H1 (cell line): ENCODE data around the gene RGMB. TPM values are rescaled to one million over a fixed set of nuclear protein-coding genes. Genes with fewer than 3 reads are reported as not detected.

Experiments used
- BRCA1 ChIP-seq: IDR thresholded peaks from 2 replicates; pipeline ENCODE4 v1.6.1; 2012; ENCODE audit warnings: low read depth, low read length, improper control_type of control experiment
- CBX5 ChIP-seq: fragments of 300-800, 300-1000 bp; sonication (generic); IDR thresholded peaks from 2 replicates; pipeline ENCODE4 v1.7.1; 2016; ENCODE audit warnings: antibody characterized with exemption, low read length, low read depth
- CBX8 ChIP-seq: fragments of 300-800, 300-1000 bp; sonication (generic); IDR thresholded peaks from 2 replicates; pipeline ENCODE4 v1.7.1; 2016; ENCODE audit warnings: low read depth, low read length, borderline replicate concordance
- CHD2 ChIP-seq: IDR thresholded peaks from 2 replicates; pipeline ENCODE4 v1.6.1; 2012; ENCODE audit warnings: low read length, improper control_type of control experiment
- KDM5A ChIP-seq: fragments of 200-600 bp; IDR thresholded peaks from 2 replicates; pipeline ENCODE4 v1.7.1; 2012; ENCODE audit warnings: mild to moderate bottlenecking, low read length, inconsistent platforms, mixed read lengths
- RBBP5 ChIP-seq: IDR thresholded peaks from 2 replicates; pipeline ENCODE4 v1.7.1; 2012; ENCODE audit warnings: low read depth, mild to moderate bottlenecking, inconsistent platforms, low read length, moderate library complexity, borderline replicate concordance
- RFX5 ChIP-seq: IDR thresholded peaks from 2 replicates; pipeline ENCODE4 v1.6.1; 2011; ENCODE audit warnings: low read depth, low read length, improper control_type of control experiment, borderline replicate concordance
- SIRT6 ChIP-seq: IDR thresholded peaks from one replicate; pipeline ENCODE4 v1.7.1; 2012; ENCODE audit warnings: low read length, inconsistent platforms
- SP4 ChIP-seq: IDR thresholded peaks from 2 replicates; pipeline ENCODE4 v1.6.1; 2012; ENCODE audit warnings: low read length, inconsistent platforms
- polyA plus RNA-seq, 7 experiments: library from polyadenylated mRNA; depleted of rRNA in 3 of 7; stranded (reverse) in 5 of 7; unstranded in 2 of 7; fragments of >200 nt in 5 of 7; fragments of 200-250 nt in 2 of 7; gene quantifications; 1 replicate in 5 of 7; 2 replicates in 1 of 7; 4 replicates in 1 of 7; pipeline versions ENCODE4 v1.2.1 to v1.2.3, GENCODE V29; 2011 to 2013; ENCODE audit warnings: missing spikeins in 2 of 7, mixed read lengths in 2 of 7
- total RNA-seq: library from RNA; stranded (reverse); fragmentation: NEBNext Ultra II Directional; extraction: Animal tissue kit (Norgen Biotek cat#: 25700); gene quantifications from 2 replicates; pipeline ENCODE4 v1.2.1, GENCODE V29; 2021
- TF ChIP-seq, protein P1 (sequence below): fragments of 300-600 bp; sonication (generic); IDR thresholded peaks from 2 replicates; pipeline ENCODE4 v1.7.1; 2012; ENCODE audit warnings: low read length, moderate library complexity, mild to moderate bottlenecking, inconsistent platforms; ENCODE audit not compliant: insufficient replicate concordance

Gene RGMB
- total and polyA plus RNA-seq, 2 of the 8 experiments (the other 6 are each of a cell fraction or from before 2014, with no cell fraction given): 11.7 to 27.0 TPM

DNA sequence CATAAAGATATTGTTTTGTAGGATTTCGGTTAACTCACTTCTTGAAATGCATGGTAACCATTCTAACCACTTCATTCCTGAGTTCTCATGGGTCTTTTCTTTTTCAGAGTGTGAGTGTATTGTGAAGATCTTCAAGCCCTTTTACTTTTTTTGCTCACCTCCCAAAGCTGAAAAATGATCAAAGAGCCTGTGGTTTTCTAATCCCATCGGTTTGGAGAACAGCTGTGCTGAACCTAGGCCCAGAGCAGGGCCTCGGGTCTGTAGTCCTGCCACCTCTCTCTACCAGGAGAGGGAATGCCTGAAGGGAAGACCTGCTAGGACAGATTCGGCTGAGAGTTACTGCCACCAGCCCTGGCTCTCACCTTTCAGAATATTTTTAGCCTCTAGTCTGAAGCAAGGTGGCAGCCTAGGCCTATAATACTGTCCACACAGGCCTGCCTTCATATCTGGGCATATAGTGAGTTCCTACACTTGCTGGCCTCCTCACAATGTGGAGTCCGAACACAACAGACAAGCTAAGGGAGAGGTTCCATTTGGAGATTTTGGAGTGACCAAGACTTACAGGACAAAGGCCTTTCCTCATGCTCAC, 13.8 kb downstream of the RGMB start (continued):
- TF ChIP-seq, protein P1, sequence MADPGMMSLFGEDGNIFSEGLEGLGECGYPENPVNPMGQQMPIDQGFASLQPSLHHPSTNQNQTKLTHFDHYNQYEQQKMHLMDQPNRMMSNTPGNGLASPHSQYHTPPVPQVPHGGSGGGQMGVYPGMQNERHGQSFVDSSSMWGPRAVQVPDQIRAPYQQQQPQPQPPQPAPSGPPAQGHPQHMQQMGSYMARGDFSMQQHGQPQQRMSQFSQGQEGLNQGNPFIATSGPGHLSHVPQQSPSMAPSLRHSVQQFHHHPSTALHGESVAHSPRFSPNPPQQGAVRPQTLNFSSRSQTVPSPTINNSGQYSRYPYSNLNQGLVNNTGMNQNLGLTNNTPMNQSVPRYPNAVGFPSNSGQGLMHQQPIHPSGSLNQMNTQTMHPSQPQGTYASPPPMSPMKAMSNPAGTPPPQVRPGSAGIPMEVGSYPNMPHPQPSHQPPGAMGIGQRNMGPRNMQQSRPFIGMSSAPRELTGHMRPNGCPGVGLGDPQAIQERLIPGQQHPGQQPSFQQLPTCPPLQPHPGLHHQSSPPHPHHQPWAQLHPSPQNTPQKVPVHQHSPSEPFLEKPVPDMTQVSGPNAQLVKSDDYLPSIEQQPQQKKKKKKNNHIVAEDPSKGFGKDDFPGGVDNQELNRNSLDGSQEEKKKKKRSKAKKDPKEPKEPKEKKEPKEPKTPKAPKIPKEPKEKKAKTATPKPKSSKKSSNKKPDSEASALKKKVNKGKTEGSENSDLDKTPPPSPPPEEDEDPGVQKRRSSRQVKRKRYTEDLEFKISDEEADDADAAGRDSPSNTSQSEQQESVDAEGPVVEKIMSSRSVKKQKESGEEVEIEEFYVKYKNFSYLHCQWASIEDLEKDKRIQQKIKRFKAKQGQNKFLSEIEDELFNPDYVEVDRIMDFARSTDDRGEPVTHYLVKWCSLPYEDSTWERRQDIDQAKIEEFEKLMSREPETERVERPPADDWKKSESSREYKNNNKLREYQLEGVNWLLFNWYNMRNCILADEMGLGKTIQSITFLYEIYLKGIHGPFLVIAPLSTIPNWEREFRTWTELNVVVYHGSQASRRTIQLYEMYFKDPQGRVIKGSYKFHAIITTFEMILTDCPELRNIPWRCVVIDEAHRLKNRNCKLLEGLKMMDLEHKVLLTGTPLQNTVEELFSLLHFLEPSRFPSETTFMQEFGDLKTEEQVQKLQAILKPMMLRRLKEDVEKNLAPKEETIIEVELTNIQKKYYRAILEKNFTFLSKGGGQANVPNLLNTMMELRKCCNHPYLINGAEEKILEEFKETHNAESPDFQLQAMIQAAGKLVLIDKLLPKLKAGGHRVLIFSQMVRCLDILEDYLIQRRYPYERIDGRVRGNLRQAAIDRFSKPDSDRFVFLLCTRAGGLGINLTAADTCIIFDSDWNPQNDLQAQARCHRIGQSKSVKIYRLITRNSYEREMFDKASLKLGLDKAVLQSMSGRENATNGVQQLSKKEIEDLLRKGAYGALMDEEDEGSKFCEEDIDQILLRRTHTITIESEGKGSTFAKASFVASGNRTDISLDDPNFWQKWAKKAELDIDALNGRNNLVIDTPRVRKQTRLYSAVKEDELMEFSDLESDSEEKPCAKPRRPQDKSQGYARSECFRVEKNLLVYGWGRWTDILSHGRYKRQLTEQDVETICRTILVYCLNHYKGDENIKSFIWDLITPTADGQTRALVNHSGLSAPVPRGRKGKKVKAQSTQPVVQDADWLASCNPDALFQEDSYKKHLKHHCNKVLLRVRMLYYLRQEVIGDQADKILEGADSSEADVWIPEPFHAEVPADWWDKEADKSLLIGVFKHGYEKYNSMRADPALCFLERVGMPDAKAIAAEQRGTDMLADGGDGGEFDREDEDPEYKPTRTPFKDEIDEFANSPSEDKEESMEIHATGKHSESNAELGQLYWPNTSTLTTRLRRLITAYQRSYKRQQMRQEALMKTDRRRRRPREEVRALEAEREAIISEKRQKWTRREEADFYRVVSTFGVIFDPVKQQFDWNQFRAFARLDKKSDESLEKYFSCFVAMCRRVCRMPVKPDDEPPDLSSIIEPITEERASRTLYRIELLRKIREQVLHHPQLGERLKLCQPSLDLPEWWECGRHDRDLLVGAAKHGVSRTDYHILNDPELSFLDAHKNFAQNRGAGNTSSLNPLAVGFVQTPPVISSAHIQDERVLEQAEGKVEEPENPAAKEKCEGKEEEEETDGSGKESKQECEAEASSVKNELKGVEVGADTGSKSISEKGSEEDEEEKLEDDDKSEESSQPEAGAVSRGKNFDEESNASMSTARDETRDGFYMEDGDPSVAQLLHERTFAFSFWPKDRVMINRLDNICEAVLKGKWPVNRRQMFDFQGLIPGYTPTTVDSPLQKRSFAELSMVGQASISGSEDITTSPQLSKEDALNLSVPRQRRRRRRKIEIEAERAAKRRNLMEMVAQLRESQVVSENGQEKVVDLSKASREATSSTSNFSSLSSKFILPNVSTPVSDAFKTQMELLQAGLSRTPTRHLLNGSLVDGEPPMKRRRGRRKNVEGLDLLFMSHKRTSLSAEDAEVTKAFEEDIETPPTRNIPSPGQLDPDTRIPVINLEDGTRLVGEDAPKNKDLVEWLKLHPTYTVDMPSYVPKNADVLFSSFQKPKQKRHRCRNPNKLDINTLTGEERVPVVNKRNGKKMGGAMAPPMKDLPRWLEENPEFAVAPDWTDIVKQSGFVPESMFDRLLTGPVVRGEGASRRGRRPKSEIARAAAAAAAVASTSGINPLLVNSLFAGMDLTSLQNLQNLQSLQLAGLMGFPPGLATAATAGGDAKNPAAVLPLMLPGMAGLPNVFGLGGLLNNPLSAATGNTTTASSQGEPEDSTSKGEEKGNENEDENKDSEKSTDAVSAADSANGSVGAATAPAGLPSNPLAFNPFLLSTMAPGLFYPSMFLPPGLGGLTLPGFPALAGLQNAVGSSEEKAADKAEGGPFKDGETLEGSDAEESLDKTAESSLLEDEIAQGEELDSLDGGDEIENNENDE: no peak
- TF ChIP-seq SP4 (no peak), RBBP5 (no peak), KDM5A (no peak), CBX5 (no peak), BRCA1 (no peak), CHD2 (no peak), SIRT6 (no peak), RFX5 (no peak), CBX8 (no peak)
